K562 (cell line): ENCODE measurements around the gene PLA2G2C. TPM values are rescaled to one million over a fixed set of nuclear protein-coding genes. Genes with fewer than 3 reads are reported as not detected.

Experiments used
- BACH1 ChIP-seq: fragments of 200-800 bp; sonication (Bioruptor generic); IDR thresholded peaks from 2 replicates; pipeline ENCODE4 v1.6.1; 2016; ENCODE audit warnings: missing genetic modification characterization, missing compliant biosample characterization
- BHLHE40 ChIP-seq: IDR thresholded peaks from 2 replicates; pipeline ENCODE4 v1.6.1; 2011; ENCODE audit warnings: low read length, improper control_type of control experiment
- CHD2 ChIP-seq: IDR thresholded peaks from 2 replicates; pipeline ENCODE4 v1.6.1; 2011; ENCODE audit warnings: low read depth, low read length
- ERF ChIP-seq: fragments of 450-650 bp; formaldehyde crosslinking; IDR thresholded peaks from 2 replicates; pipeline ENCODE4 v1.4.0; 2020; ENCODE audit warnings: mild to moderate bottlenecking, mixed read lengths
- FOXA3 ChIP-seq, 2 experiments: fragments of 450-650 bp in 1 of 2; sonication (generic) in 1 of 2; formaldehyde crosslinking; IDR thresholded peaks in 1 of 2; conservative IDR thresholded peaks in 1 of 2; 2 replicates each; pipeline versions ENCODE4 v1.4.0 to v1.8.0; 2020 to 2022; ENCODE audit warnings: mild to moderate bottlenecking in 2 of 2, missing genetic modification reagents in 1 of 2
- GABPA ChIP-seq: fragments of 200-800 bp; sonication (Bioruptor generic); conservative IDR thresholded peaks from 2 replicates; pipeline ENCODE4 v1.6.1; 2016; ENCODE audit warnings: low read depth, missing genetic modification characterization, missing compliant biosample characterization
- HDAC1 ChIP-seq, 2 experiments: fragments of 450-650 bp; IDR thresholded peaks; 2 replicates each; pipeline ENCODE4 v1.6.1; 2016 to 2017; ENCODE audit warnings: inconsistent platforms in 1 of 2, mild to moderate bottlenecking in 1 of 2, moderate library complexity in 1 of 2
- HDAC8 ChIP-seq: fragments of 450-650 bp; IDR thresholded peaks from 2 replicates; pipeline ENCODE4 v1.6.1; 2016; ENCODE audit warnings: mild to moderate bottlenecking, missing genetic modification characterization, moderate library complexity, missing compliant biosample characterization
- MBD2 ChIP-seq: sonication (generic); IDR thresholded peaks from 2 replicates; pipeline ENCODE4 v1.6.1; 2016; ENCODE audit warnings: low read depth, borderline replicate concordance
- MED1 ChIP-seq: sonication (generic); formaldehyde crosslinking; IDR thresholded peaks from 2 replicates; pipeline ENCODE4 v1.8.1; 2023; ENCODE audit warnings: missing genetic modification reagents, borderline replicate concordance
- MTA1 ChIP-seq: fragments of 450-650 bp; IDR thresholded peaks from 2 replicates; pipeline ENCODE4 v1.6.1; 2017; ENCODE audit warnings: borderline replicate concordance
- MYBL2 ChIP-seq, 2 experiments: fragments of 450-650 bp in 1 of 2; sonication (generic) in 1 of 2; formaldehyde crosslinking in 1 of 2; IDR thresholded peaks; 2 replicates each; pipeline versions ENCODE4 v1.6.1 to v1.8.1; 2017 to 2022; ENCODE audit warnings: borderline replicate concordance in 1 of 2, inconsistent platforms in 1 of 2, low read depth in 1 of 2, mild to moderate bottlenecking in 1 of 2, missing genetic modification reagents in 1 of 2, moderate library complexity in 1 of 2
- NONO ChIP-seq, 2 experiments: fragments of 200-400 bp in 1 of 2; fragments of 450-650 bp in 1 of 2; formaldehyde crosslinking in 1 of 2; IDR thresholded peaks; 2 replicates each; pipeline ENCODE4 v1.6.1; 2017; ENCODE audit warnings: low read depth in 2 of 2, mild to moderate bottlenecking in 2 of 2, moderate library complexity in 2 of 2, low read length in 1 of 2
- OTX1 ChIP-seq: fragments of 450-650 bp; formaldehyde crosslinking; IDR thresholded peaks from 2 replicates; pipeline ENCODE4 v1.4.0; 2022; ENCODE audit warnings: mild to moderate bottlenecking
- SMARCE1 ChIP-seq: fragments of 450-650 bp; IDR thresholded peaks from 2 replicates; pipeline ENCODE4 v1.7.1; 2016; ENCODE audit warnings: mild to moderate bottlenecking
- ZFPM2 ChIP-seq: fragments of 250-450 bp; sonication (Bioruptor Pico); IDR thresholded peaks from 2 replicates; pipeline ENCODE4 v1.5.1; 2022; ENCODE audit warnings: mild to moderate bottlenecking
- ZKSCAN8 ChIP-seq: fragments of 200-800 bp; sonication (Bioruptor generic); IDR thresholded peaks from 2 replicates; pipeline ENCODE4 v1.6.1; 2016; ENCODE audit warnings: missing genetic modification characterization, missing compliant biosample characterization
- ZNF696 ChIP-seq: fragments of 250-450 bp; sonication (Bioruptor Pico); conservative IDR thresholded peaks from 2 replicates; pipeline ENCODE4 v1.4.0; 2020; ENCODE audit warnings: mild to moderate bottlenecking, moderate library complexity
- polyA plus RNA-seq, 8 experiments: library from polyadenylated mRNA; depleted of rRNA in 4 of 8; stranded (reverse) in 5 of 8; unstranded in 3 of 8; fragments of >200 nt; fragmentation: Nextera tagmentation in 2 of 8; fragmentation: Illumina TruSeq in 1 of 8; extraction: Ambion mirVana in 2 of 8; extraction: Trizol in 1 of 8; gene quantifications; 2 replicates each; pipeline versions ENCODE4 v1.2.1 to v1.2.3, GENCODE V29; 2011 to 2014; ENCODE audit warnings: inconsistent platforms in 1 of 8, missing spikeins in 1 of 8
- total RNA-seq, 7 experiments: library from RNA; depleted of rRNA in 6 of 7; stranded (reverse); fragments of >200 nt in 6 of 7; fragmentation: Illumina TruSeq in 2 of 7; extraction: Trizol in 2 of 7; gene quantifications; 2 replicates each; pipeline versions ENCODE4 v1.2.1 to v1.2.3, GENCODE V29; 2011 to 2021; ENCODE audit warnings: low replicate concordance in 1 of 7
- TF ChIP-seq, protein P1 (sequence below): sonication (generic); formaldehyde crosslinking; IDR thresholded peaks from 2 replicates; pipeline ENCODE4 v1.8.0; 2023; ENCODE audit warnings: mild to moderate bottlenecking, missing genetic modification reagents
- TF ChIP-seq, protein P2 (sequence below): fragments of 450-650 bp; IDR thresholded peaks from 2 replicates; pipeline ENCODE4 v1.6.1; 2018; ENCODE audit not compliant: partially characterized antibody
- TF ChIP-seq, protein P3 (sequence below): fragments of 250-450 bp; sonication (Bioruptor Pico); IDR thresholded peaks from 2 replicates; pipeline ENCODE4 v1.6.1; 2021; ENCODE audit warnings: mild to moderate bottlenecking

The PLA2G2C gene
- total and polyA plus RNA-seq, 9 of the 15 experiments (the other 6 are each of a cell fraction or from before 2014, with no cell fraction given): 0.14 to 0.49 (median 0.21) TPM

DNA sequence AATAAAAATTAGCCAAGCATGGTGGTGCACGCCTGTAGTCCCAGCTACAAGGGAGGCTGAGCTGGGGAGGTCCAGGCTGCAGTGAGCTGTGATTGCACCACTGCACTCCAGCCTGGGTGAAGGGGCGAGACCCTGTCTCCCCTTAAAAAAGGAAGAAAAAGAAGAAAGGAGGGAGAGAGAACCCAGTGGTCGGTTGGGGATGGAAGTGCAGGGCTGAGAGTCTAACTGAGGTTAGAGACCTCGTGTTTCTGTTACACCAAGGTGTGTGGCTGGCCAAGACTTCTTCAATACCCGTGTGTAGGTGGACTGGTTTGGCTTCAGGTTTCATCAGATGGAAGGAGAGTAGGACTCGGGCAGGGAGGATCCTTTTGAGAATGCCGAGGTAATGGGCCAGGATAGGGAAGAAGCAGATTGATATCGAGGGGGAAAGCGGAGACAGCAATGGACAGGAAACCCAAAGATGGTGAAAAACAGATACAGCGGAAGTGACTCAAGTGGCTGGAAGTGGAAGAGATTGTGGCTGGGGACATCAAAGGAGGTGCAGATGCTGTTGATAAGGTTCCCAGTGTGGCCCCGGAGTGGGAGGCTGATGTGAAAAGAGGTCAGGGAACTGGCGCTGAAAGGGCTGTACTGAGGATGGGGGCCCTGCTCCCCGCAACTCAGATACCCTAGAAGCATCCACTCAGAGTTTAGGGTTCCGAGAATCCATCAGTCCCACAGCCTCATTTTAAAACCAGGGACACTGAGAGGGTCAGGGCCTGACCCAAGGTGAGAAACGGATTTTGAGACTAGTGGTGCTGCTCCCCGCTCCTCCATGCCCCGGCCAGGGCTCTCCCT lies 1.1 kb downstream of the PLA2G2C start (continued):
- TF ChIP-seq, protein P1, sequence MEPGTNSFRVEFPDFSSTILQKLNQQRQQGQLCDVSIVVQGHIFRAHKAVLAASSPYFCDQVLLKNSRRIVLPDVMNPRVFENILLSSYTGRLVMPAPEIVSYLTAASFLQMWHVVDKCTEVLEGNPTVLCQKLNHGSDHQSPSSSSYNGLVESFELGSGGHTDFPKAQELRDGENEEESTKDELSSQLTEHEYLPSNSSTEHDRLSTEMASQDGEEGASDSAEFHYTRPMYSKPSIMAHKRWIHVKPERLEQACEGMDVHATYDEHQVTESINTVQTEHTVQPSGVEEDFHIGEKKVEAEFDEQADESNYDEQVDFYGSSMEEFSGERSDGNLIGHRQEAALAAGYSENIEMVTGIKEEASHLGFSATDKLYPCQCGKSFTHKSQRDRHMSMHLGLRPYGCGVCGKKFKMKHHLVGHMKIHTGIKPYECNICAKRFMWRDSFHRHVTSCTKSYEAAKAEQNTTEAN (CRISPR knock-in tag): peak; percentile 13; the same call in 1 of the 2 replicates
- 0 out of 2 replicates have a peak, but pooled peaks have one; percentile 90 for TF ChIP-seq ZFPM2 (CRISPR knock-in tag)
- TF ChIP-seq ERF (CRISPR knock-in tag): 0 out of 2 replicates have a peak, but pooled peaks have one; percentile 24
- peak; percentile 72; the same call in 1 of the 2 replicates for TF ChIP-seq BACH1 (tag)
- peak; percentile 97 for TF ChIP-seq SMARCE1
- peak in 1 of 2 experiments; percentile 15; a peak in 1 of 4 replicates for TF ChIP-seq FOXA3 (CRISPR knock-in tag; conservative IDR thresholded peaks at IDR 0.05 in 1 of 2, IDR thresholded peaks at IDR 0.05 in 1 of 2)
- no peak for TF ChIP-seq BHLHE40
- TF ChIP-seq CHD2: no peak
- TF ChIP-seq, protein P2, sequence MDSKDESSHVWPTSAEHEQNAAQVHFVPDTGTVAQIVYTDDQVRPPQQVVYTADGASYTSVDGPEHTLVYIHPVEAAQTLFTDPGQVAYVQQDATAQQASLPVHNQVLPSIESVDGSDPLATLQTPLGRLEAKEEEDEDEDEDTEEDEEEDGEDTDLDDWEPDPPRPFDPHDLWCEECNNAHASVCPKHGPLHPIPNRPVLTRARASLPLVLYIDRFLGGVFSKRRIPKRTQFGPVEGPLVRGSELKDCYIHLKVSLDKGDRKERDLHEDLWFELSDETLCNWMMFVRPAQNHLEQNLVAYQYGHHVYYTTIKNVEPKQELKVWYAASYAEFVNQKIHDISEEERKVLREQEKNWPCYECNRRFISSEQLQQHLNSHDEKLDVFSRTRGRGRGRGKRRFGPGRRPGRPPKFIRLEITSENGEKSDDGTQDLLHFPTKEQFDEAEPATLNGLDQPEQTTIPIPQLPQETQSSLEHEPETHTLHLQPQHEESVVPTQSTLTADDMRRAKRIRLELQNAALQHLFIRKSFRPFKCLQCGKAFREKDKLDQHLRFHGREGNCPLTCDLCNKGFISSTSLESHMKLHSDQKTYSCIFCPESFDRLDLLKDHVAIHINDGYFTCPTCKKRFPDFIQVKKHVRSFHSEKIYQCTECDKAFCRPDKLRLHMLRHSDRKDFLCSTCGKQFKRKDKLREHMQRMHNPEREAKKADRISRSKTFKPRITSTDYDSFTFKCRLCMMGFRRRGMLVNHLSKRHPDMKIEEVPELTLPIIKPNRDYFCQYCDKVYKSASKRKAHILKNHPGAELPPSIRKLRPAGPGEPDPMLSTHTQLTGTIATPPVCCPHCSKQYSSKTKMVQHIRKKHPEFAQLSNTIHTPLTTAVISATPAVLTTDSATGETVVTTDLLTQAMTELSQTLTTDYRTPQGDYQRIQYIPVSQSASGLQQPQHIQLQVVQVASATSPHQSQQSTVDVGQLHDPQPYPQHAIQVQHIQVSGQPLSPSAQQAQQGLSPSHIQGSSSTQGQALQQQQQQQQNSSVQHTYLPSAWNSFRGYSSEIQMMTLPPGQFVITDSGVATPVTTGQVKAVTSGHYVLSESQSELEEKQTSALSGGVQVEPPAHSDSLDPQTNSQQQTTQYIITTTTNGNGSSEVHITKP: peak; percentile 12
- TF ChIP-seq ZNF696: no peak
- 0 out of 2 replicates have a peak, but pooled peaks have one; percentile 2 for TF ChIP-seq MYBL2 (IDR thresholded peaks at IDR 0.05; ENCODE audit: low read depth)
- no peak for TF ChIP-seq MYBL2 (CRISPR knock-in tag; IDR thresholded peaks at IDR 0.05; ENCODE audit: borderline replicate concordance)
- TF ChIP-seq MED1 (CRISPR knock-in tag): no peak
- peak; percentile 90 for TF ChIP-seq OTX1 (CRISPR knock-in tag)
- TF ChIP-seq GABPA (tag): peak; percentile 88
- TF ChIP-seq ZKSCAN8: 0 out of 2 replicates have a peak, but pooled peaks have one; percentile 47
- peak in 1 of 2 experiments; percentile 92; a peak in 2 of 4 replicates for TF ChIP-seq HDAC1 (IDR thresholded peaks at IDR 0.05)
- TF ChIP-seq, protein P3, sequence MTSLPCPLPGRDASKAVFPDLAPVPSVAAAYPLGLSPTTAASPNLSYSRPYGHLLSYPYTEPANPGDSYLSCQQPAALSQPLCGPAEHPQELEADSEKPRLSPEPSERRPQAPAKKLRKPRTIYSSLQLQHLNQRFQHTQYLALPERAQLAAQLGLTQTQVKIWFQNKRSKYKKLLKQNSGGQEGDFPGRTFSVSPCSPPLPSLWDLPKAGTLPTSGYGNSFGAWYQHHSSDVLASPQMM (CRISPR knock-in tag): no peak
- TF ChIP-seq HDAC8 (tag): peak; percentile 53; the same call in 1 of the 2 replicates
- TF ChIP-seq NONO (IDR thresholded peaks at IDR 0.05; ENCODE audit: low read depth in 2 of 2, low read length in 1 of 2): 0 out of 4 replicates have a peak, but pooled peaks of 1 of the 2 experiments have one; percentile 11
- TF ChIP-seq MBD2: 0 out of 2 replicates have a peak, but pooled peaks have one; percentile 55
- TF ChIP-seq MTA1: peak; percentile 91
